Measurements from ENCODE around the gene FAR2.
"Not testable (repeated sequence)": the region's sequence is repeated elsewhere in the genome, so short reads cannot be mapped to it uniquely, and the experiment has no call there.

FAR2 gene

GRCh38 chr12:29329411-29329810 is 180.3 kb downstream of the FAR2 start:
- DNase-seq (ENCODE audit: low spot score): no peak

DNA sequence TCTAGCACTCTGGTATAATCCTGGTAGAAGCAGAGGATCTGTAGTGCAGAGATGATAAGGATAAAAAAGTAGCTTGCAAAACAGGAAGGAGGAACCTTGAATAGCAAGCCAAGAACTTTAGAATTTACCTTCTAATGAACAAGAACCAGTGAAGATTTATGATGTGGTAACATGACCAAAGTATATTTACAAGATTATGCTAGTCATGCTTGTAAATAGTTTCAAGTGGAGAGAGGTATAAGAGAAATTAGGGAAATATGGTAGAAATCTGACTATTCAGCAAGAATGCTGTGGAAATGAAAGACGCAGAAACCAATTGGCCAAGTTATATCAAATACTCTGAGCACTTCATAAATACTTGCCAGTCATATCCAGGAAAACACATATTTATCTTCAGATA is 184.1 kb downstream of the FAR2 start:
- no peak for DNase-seq (ENCODE audit: low spot score)

GRCh38 chr12:29334937-29335336 is 185.9 kb downstream of the FAR2 start:
- DNase-seq (ENCODE audit: low spot score): no peak

- DNase-seq (ENCODE audit: low spot score): no peak
Measured at GRCh38 chr12:29337325-29337724, 188.2 kb downstream of the FAR2 start.

GRCh38 chr12:29343022-29343799 is 194.1 kb downstream of the FAR2 start:
- no peak for DNase-seq (ENCODE audit: low spot score)

DNA sequence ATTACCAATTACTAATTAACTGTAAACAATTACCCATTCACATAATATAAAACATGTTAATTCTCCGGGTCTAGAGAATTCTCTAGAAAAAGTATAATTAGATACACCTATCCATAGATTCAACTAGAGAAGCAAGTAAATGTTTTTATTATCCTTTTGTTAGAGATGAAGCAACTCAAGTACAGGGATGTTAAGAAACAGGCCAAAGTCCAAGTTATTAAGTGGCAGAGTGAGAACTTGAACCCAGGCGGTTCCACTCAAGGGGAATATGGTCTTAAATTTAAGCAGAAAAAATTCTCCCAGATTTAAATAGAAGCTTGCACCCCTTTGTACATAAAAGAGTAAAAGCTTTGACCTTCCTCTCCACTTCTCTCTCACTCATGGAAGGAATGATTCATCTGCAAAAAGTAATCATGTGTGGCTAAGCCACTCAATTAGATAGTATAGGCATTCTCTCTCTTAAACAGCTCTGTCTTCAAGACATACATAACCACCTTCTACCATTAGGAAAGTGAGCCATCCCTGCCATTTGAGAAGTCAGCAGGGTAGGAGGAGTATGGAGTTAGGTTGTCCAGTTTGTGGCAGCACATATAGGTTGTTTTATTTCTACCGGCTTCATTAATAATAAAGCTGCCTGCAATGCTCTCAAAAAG is 197.8 kb downstream of the FAR2 start:
- DNase-seq (ENCODE audit: low spot score): no peak

DNA sequence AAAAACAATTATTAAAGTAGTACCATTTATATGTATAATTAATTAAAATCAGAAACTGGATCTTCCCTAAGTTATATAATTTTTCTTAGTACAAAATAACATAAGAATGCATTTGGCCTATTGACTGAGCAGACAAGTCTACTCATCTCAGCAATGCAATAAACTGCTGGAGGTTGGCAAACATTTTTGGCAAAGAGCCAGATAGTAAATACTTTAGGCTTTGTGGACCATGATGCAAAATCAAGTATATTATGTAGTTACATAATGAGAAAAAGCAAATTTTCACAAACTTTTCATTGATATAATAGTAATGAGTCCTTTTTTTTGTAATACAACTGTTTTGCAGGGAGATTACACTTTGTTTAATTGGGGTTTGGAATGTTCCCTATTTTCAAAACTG is 201.0 kb downstream of the FAR2 start:
- DNase-seq (ENCODE audit: low spot score): peak; percentile 5

GRCh38 chr12:29354954-29355353 is 205.9 kb downstream of the FAR2 start:
- no peak for DNase-seq (ENCODE audit: low spot score)

GRCh38 chr12:29365091-29365490 is 216.0 kb downstream of the FAR2 start:
- no peak for DNase-seq (ENCODE audit: low spot score)

DNA sequence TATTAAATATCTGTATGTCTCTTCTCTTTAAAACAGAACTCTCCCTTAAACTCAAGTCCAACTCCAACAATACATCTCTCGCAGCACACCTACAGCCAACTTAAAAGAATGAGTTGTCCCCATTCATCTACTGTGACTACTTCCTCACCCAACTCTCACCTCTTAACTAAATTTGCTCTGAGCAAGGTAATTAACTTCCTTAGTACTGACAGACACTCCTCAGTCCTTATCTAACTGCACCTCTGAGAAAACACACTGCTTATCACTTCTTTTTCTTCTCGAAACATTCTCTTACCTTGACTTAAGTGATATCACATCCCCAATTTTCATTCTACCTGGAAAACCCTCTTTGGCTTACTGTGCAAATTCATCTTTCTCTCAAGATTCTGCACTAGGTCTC is 224.9 kb downstream of the FAR2 start:
- DNase-seq (ENCODE audit: low spot score): no peak

- no peak for DNase-seq (ENCODE audit: low spot score)
Measured at GRCh38 chr12:29374913-29375312, 225.8 kb downstream of the FAR2 start.

- DNase-seq (ENCODE audit: low spot score): no peak
Measured at GRCh38 chr12:29376118-29376517, 227.0 kb downstream of the FAR2 start.

- peak; percentile 94 for DNase-seq (ENCODE audit: low spot score)
Measured at GRCh38 chr12:29380536-29381523, 231.8 kb downstream of the FAR2 start, which contains the start of gene ERGIC2. TSS of gene ERGIC2 (minus strand) at chr12:29381172. CDS start at chr12:29371633, 9,539 bp downstream.

DNA sequence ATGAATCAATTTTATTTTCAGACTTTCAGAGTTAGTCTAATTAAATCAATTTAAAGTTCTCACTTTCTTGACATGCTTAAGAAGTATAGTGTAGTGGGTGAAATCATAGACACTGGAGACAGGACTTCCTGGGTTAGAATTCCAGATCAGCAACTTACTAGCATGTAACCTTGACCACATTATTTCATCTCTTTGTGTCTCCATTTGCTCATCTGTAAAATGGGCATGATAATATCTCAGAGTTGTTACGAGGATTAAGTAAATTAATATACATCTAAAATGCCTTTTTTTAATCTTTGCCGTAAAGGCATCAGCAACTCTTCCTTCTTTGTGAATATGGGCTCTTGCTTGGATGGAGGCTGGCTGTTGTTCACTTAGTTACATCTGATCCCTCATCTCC is 233.2 kb downstream of the FAR2 start:
- DNase-seq (ENCODE audit: low spot score): no peak

DNA sequence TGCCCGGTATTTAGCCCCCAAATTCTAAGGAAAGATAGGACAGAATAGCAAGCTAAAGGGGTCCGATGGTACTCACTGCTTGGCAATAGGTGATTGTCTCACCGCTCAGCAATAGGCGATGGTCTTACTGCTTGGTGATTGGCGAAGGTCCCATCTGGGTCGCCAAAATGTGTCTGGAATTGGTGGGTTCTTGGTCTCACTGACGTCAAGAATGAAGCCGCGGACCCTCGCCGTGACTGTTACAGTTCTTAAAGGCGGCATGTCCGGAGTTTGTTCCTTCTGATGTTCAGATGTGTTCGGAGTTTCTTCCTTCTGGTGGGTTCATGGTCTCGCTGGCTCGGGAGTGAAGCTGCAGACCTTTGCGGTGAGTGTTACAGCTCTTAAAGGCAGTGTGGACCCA is 236.1 kb downstream of the FAR2 start:
- not testable (repeated sequence) for DNase-seq (ENCODE audit: low spot score)
